LNCaP clone FGC (cell line): ENCODE data around the gene STT3B.
A peak's percentile ranks its signal among the peaks of the same experiment; 100 is the strongest.

Experiments
- DNase-seq: peaks from one replicate; pipeline ENCODE4 v3.0.0-alpha.2; 2011; ENCODE audit warnings: low read depth
- H3K4me3 ChIP-seq: 2 replicates; pipeline ENCODE4 v1.5.1; 2011; ENCODE audit warnings: mild to moderate bottlenecking, low read depth, low read length, control low read depth
- CTCF ChIP-seq: IDR thresholded peaks from 2 replicates; pipeline ENCODE4 v1.5.1; 2012; ENCODE audit warnings: mild to moderate bottlenecking; ENCODE audit not compliant: control insufficient read depth, insufficient read depth; ENCODE audit errors: extremely low read depth

Gene STT3B

GRCh38 chr3:31530039-31530959 lies 2.4 kb upstream of the STT3B start:
- DNase-seq, result no peak
- peak overlapping the region; percentile 80 for H3K4me3 ChIP-seq
- TF ChIP-seq CTCF, result no peak

DNA sequence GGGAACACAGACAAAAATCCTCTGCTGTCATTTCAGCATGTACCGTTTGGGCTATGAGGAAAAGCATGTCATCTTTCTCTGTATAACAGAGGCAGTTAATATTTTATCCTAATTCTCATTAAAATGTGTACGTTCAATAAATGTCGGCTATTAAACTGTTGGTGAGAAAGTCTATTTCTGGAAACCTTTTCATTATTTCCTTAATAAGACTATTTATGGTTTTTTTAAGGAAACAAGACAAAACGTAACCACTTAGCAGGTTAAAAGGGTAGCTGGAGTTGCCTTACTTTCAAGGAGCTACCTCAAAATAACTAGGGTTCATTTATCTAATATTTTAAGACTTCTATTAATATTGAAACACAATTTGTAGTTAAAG lies 1.8 kb upstream of the STT3B start:
- no peak for DNase-seq
- no peak for TF ChIP-seq CTCF
- H3K4me3 ChIP-seq, result peak overlapping the region; percentile 80

DNA sequence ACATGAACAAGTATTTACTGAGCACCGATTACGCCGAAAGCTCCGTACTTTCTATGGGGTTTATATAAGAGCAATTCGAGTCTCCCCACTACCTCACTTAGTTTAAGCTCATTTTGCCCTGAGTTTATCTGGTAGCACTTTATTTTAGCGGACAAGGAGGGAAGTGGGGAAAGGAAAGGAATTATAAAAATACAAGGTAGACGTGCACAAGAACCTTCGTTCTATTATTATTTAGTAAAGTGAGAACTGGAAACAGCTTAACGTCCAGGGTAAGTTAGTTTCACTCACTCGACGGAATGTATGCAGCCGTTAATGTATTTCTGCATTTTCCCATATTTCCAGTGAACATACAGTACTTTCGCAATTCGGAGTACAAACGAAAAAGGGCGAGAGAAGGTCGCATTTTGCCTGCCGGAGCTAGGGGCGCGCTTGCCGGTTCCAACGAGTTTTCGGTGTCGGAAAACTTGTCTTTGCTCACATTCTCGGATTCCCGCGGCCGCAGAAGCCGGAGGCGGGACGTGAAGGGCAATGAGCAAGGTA lies 1.2 kb upstream of the STT3B start:
- 0 out of 2 replicates have a peak, but pooled peaks have one; percentile 8 for TF ChIP-seq CTCF
- no peak for DNase-seq
- H3K4me3 ChIP-seq, result peak overlapping the region; percentile 80

DNA sequence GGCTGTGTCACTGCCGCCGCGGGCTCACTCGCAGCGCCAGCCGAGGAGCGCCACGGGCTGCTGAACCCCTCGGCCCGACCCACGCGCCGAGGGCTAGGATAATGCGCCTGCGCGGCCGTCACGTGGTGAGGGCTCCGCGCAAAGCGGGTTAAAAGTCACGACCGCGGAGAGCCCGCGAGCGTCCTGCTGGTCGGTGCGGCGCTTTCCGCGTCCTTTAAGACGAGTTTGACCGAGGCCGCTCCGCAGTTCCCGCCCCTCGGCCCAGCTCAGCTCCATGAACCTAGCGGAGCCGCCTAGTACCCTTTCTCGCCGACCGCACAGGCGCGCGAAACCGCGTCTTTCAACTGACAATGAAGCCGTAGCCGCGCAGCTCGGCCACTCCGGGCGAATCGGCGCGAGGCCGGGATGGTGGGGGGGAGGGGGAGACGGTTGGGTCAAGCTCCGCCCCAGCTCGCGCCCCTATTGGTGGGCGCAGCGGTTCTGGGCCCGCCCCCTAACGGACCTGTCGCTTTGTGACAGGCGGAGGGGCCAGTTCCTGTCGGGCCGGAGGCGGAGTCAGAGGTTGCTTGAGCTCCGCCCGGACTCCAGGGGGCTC lies 636 bp upstream of the STT3B start:
- peak; percentile 92 for DNase-seq
- TF ChIP-seq CTCF, result no peak
- H3K4me3 ChIP-seq, result peak overlapping the region; percentile 80

- peak overlapping the region; percentile 80 for H3K4me3 ChIP-seq
- TF ChIP-seq CTCF, result peak; percentile 24; the same call in 1 of the 2 replicates
- no peak for DNase-seq
Measured at GRCh38 chr3:31533169-31534064, 692 bp downstream of the STT3B start.

DNA sequence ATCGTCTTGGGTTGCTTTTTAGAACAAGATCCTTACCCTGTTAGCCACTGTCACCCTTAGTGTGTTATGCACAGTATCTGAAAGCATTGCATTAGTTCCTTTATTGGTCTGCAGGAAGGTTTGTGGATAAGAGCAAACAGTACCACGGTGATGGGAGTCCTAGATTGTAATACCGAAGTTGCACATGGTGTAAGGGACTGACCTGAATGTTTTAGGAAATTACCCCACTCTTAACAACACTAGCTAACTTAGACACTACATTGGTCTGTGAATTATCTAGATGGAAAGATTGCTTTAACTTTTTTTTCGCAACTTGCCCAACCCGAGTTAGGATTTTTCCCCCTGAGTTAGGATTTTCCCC lies 1.3 kb downstream of the STT3B start:
- DNase-seq, result no peak
- H3K4me3 ChIP-seq, result peak overlapping the region; percentile 80
- no peak for TF ChIP-seq CTCF
